GM19372 (cell line): Measurements from ENCODE around the gene FARS2.

Source experiments
- ATAC-seq: cut with Tn5 transposase; IDR thresholded peaks from one replicate; pipeline ENCODE4 v1.9.1; 2021; ENCODE audit warnings: mild to moderate bottlenecking, low read depth, moderate library complexity; ENCODE audit not compliant: unreplicated experiment

Gene FARS2

DNA sequence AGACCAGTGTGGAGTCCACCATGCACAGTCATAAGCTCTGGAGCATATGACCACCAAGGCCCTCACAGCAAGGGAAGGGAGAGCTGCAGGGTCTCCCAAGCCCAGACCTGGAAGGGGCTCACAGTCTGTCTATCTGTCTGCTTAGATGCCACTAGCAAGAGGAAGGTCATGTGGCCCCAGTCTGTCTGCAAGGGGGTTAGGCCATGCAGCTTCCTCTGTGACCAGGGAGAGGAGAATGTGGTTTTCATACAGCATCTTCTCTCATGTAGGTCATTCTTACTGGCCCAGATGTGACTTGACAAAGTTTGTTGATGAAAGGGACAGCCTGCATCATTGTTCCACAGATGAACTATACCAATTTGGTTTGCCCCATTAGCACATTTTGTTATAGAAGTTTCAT, 260.8 kb downstream of the FARS2 start:
- no peak for ATAC-seq

DNA sequence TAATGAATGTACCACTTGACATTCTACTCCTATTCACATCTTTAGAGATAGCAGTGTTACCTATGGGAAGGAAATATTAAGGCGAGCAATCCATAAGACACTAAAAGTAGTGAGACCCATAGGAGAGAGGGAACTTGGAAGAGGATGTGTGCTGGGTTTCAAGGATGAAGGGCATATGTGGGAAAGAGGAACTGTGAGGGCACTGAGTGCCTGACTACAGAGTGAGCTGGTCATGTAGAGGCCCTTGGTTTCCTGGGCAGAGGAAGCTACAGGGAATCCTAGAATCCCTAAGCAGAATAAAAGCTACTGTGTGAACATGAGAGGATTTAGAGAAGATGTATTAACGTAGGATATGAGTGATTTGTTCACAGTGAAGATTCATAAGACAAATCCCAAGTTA, 262.8 kb downstream of the FARS2 start:
- ATAC-seq, result no peak

DNA sequence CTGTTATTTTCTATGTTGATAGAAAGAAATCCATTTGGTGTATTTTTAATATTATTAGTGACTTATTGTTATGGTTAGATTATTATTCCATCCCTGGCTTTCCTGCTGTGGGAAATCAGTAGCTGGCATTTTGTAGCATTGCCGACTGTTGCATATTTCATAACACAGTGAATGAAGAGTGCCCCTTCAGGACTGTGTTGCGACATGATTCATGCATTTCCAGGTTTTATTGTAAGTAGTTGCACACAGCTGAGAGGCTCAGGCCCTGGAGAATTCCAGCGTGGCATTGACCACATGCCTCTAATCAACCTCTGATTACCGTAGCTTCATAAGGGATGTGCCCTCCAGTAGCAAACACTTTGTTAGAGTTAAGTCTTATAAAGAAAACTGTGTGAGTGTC, 263.9 kb downstream of the FARS2 start:
- ATAC-seq, result no peak

DNA sequence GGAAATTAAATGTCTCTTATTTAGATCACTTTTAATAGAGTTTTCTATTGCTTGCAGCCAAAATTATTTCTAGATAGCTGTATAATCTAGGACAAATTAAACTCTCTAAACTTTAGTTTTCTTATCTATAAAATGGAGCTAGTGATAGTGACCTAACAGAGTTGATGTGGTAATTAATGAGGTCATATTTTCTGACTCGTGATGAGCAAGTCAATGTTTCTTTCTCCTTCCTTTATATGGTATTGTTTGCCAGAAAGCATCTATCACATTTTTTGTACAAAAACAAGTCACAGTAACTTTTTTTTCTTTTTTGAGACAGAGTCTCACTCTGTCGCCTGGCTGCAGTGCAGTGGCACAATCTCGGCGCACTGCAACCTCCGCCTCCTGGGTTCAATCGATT, 267.7 kb downstream of the FARS2 start:
- ATAC-seq, result no peak

DNA sequence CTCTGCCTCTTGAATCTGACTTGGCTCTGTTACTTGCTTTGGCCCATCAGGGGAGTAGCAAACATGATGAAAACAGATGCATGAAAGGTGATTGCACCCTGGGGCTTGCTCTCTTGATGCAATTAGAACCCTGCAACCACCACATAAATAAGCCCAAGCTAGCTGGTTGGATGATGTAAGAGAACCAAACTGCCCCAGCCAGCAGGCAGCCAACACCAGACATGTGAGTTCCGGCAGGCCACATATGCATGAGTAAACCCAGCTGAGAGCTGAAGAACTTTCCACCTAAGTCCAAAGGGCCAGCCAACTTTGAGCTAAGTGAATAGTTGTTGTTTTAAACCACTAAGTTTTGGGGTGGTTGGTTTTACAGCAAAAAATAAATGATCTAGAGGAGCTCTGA, 268.4 kb downstream of the FARS2 start:
- no peak for ATAC-seq

DNA sequence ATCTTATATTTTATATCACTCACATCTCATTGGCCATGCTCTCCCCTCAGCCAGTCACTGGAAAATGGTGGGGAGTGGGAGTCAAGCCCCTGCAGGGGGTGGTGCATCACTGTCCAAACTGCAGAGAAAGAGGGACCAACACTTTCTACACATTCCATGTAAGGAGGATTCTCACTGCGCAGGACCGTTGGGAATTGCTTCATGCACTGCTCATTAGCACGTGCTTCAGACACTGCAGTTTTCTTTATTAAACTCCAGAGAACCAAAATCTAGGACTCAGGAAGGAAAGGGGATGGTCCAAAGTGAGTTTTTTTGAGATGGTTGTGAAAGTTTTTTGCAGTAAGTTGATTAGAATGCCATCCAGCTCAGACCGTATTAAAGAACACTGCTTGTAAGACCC, 269.8 kb downstream of the FARS2 start:
- ATAC-seq, result no peak

DNA sequence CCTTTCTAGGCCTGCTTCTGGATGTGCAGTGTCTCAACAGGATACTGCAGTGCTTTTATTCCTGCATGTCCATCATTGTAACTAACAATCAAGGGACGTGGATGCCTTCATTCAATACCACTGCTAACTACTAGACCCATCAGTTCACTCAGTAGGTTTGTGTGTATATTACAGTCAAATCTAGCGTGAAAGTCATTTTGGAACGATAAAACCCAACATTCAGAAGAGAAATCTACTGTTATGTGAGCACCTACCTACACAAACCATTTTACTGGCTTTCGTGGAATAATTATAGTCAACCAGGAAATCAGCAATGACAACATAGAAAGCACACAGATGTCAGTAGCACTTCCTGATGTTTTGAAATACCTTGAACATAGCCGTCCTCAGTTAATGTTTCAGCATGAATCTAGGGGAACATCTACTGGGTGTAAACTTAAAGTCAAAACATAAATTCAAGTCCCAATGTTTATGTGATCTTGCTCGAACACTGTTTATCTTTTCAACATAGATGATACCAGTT, 270.6 kb downstream of the FARS2 start:
- ATAC-seq, result no peak

DNA sequence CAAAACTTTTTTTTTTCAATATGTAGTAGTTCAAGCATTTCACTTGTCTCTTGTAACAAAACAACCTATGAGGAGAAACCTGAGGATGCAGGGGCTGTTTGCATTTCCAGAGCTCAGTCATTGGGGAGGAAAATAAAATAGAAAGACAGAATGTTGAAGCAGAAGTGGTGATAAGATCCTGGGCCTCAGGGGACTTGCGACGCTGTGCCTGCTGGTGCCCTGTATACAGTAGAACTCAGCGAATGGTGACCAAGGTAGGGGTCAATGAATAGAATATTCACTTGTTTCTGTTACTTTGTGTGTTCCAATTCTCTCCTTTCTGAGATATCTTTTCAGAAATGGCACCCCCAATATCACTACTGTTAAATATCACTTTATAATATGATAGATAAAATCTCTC, 271.6 kb downstream of the FARS2 start:
- ATAC-seq, result no peak

DNA sequence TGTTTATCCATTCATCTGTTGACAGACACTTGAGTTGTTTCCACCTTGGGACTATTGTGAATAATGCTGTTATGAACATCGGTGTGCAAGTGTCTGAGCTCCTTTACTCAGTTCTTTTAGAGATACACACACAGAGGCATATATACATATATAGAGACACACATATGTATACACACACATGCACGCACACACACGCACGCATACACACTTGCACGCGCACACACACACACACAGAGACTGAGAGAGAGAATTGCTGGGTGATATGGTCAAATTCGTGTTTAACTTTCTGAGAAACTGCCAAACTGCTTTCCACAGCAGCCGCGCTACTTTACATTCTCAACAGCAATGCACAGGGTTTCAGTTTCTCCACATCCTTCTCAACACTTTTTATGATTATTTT, 273.3 kb downstream of the FARS2 start:
- no peak for ATAC-seq

DNA sequence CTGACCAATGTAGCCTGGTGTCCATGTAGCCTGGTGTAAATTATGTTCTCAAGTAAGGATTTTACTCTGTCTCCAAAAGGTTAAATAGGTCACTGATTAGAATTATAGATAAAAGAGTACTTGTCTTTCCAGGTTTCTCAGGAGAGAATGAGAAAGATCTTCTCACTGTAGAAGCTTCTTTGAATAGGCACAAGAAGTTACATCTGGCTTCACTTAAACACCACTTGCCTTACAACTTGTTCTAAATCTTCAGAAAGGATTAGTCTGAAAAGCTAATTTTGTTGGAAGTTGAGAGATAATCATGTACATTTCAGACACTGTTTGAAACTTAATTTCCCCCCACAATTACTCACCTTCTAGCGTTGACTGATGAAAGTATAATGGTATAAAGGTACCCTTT, 275.3 kb downstream of the FARS2 start:
- no peak for ATAC-seq

DNA sequence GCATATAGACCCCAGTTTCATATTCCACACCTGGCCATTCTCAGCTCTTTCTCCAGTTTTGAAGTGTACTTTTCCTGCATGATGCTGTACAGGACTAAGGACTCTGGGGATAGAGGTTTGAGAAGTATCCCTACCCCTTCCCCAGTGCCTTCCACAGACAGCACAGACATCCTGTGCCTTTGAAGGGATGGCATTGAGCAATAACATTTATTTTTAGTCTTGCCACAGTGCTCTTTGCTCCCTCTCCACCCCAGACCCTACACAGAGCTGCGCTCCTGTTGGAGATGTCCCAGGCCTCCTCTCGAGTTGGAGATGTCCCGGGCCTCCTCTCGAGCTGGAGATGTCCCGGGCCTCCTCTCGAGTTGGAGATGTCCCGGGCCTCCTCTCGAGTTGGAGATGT, 275.8 kb downstream of the FARS2 start:
- ATAC-seq, result no peak

DNA sequence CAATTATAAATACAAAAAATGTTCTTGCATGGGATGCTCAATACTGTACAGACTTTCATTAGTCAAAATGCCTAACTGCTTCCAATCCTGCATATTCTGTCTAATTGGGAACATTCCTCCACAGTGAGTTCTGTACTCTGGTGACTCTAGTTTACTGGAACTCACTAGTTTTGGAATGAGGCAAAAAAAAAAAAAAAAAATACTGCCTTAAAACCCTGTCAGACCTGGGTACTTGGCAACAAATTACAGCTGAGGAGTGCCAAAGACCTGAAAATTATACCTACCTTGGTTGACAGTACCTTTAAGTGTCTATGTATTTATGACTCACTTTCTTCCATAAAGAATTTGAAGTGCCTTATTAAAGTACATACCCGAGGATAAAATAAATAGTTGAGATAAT, 276.7 kb downstream of the FARS2 start:
- ATAC-seq, result no peak

DNA sequence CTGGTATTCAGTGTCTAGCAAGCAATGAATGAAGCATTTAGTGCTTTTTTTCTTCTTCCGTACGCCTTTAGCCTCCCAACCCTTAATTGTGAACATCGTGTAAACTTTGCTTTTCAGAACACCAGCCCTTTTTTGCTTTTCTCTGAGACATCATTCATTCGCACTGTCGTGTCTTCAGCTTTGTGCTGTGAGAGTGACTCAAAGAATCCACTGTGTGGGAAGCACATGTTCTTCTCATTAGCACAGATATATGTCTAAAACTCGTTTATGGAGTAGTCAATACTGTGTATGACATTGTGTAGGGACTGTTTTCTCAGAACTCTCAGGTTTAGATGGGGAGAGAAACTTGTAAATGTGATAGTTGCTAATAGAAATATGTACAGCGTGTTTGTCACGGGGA, 279.1 kb downstream of the FARS2 start:
- no peak for ATAC-seq

DNA sequence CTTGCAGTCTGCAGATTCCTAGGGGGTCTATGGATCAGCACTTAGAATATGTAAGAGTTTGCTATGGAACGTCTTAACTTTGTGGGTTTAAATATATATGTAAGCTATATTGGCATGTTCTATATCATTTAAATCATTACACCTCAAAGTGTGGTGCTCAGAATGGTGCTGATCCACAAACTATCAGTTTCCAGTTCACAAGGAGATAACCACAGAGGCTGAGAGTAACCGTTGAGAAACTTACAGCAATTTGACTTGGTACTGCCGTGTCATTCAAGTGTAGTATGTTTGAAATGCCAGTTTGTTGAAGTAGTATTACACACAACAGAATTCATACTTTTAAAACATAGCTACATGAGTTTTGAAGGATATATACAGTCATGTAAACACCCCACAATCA, 279.7 kb downstream of the FARS2 start:
- no peak for ATAC-seq

DNA sequence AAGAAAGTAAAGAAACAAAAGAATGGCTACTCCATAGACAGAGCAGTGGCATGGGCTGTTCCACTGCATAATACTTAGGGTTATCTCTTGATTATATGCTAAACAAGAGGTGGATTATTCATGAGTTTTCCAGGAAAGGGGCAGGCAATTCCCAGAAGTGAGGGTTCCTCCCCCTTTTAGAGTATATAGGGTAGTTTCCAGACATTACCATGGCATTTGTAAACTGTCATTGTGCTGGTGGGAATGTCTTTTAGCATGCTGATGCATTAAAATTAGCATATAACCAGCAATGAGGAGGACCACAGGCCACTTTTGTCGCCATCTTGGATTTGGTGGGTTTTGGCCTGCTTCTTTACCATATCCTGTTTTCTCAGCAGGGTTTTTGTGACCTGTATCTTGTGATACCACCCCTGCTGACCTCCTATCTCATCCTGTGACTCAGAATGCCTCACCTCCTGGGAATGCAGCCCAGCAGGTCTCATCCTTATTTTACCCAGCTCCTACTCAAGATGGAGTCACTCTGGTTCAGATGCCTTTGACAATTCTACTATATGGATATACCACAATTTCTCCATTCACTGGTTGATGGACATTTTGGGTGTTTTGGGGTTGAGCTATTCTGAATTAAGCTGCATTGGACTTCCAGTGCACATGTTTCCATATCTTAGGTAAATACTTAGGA, 280.6 kb downstream of the FARS2 start:
- no peak for ATAC-seq

DNA sequence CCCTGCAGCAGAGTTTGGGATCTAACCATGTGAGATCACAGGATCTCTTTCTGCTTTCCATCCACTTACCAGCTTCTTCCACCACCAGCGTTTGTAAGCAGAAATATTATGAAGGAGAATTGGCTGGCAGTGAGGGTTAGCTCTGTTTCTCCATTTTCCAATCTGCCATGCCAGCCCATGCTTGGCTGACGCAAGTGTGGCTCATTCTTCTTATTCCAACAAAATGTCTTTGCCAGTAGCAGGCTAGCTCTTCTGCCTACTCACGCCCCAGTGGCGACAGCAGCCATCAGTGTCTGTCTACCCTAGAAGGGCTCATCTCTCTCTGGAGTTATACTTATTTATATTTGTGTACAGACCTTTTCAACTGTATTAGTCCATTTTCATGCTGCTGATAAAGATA, 286.2 kb downstream of the FARS2 start:
- no peak for ATAC-seq

DNA sequence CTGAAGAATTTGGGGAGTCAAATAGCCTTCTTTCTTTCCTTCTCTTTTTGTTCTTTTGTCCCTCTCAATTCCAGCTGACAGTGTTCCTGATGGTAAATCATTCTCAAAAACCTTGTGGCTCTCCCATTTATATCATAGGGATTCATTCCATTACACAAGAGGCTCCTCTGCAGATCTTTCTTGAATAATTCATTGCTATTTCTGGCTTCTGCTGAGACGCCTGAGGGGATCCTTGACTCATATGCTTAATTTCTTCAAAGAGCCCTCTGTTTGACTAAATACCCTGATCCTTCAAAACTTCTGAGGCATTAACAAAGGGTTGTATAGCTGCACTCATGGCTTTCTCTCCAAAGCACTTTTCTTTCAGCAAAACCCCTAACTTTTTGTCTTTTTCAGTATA, 289.3 kb downstream of the FARS2 start:
- ATAC-seq, result no peak

DNA sequence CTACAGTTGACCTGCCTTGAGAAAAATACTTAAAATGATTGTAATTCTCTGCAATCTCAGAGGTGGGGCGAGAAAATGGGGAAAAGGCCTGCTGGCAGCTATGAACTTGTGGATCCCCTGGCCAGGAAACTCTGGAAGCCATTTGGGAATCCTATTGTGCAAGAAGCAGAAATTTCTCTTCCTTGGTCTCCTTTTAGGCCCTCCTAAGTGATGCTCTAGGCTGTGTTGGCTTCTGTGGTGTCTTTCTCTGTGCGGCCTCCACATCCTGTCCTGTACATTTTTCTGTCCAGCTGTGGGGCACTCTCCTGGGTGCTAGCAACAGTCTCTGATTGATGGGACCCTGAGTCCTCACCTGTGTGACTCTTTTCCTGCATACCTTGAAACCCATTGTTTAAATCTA, 290.9 kb downstream of the FARS2 start:
- ATAC-seq, result no peak

DNA sequence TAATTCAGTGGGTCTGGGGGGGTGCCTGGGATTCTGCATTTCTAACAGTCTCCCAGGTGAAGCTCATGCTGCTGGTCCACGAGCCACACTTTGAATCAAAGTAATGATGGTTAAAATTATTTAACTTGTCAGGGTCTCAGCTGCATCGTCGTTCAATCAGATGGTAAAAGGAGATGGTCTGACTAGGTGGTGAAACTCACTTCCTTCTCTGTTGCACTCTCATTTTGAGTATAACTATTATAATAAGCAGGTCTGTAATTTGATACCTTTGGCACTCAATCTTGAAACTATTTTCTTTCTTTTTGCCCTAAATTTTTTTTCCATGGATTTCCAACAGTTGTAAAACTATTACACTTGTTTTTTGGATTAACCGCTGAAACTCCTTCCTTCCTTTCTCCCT, 292.5 kb downstream of the FARS2 start:
- no peak for ATAC-seq

DNA sequence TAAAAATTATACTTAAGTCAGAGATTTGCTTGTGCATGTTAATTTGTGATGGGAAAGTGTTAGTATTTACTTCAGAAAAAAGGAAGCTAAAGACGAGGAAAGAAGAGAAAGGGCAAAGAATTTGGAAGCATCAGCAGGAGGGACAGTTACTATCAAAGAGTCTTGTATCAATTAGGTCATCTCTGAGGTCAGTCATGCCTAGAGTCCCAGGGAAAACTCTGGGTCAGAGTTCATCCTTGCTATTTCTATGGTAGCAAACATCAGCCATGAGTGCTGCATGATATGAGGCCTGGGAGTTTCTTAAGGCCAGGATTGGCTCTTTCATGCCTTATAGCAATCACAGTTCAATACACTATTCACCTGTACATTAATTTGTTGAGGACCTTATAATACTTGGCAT, 292.9 kb downstream of the FARS2 start:
- no peak for ATAC-seq

DNA sequence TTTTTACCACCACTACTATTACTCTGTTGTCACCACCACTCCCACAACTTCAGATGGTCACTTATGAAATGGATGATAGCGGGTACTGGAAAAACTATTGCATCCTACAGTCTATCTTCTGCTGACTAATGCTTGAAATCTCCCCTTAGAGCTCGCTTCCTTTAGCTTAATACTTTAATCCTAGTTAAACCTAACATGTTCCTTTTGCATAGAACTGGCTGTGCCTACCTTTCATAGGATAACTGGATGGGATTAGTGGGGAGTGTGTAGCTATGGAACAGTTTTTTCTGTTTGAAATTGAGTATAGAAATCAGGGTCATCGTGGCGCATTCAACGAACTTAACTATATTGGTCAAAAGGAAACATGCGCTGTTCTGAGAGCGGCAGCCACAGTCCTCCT, 294.7 kb downstream of the FARS2 start:
- ATAC-seq, result no peak

DNA sequence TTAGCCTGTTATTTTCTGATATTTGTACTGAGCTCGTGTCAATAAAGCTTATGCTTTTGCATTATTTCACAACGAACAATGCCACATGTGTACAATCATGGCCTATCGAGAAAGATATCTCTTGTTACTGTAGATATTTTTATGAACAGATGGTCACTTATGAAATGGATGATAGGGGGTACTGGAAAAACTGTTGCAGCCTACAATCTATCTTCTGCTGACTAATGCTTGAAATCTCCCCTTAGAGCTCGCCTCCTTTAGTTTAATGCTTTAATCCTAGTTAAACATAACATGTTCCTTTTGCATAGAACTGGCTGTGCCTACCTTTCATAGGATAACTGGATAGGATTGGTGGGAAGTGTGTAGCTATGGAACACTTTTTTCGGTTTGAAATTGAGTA, 296.2 kb downstream of the FARS2 start:
- ATAC-seq, result no peak

DNA sequence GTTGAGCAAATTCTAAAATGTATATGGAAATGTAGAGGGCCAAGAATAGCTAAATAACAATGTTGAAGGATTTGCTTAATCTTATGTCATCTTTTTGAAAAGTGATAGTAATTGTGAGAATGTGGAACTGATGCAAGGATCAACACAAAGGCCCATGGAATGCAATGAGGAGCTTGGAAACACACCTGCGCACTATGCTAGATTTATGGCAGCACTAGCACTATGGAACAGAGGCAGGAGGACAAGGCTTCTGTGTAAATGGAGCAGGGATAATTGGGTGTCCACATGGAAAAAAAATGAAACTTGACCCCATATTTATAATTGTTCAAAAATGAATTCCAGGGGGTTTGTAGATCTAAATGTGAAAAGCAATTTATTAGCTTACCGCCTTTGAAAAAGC, 298.3 kb downstream of the FARS2 start:
- ATAC-seq, result no peak
